Panc1 (cell line): ENCODE results near the gene TLE3. TPM values are rescaled to one million over a fixed set of nuclear protein-coding genes. Genes with fewer than 3 reads are reported as not detected.

Experiments used
- ATAC-seq: fragments of 200-7000 bp; cut with Tn5 transposase; 2 replicates; pipeline ENCODE4 v1.9.1; 2020; ENCODE audit warnings: mild to moderate bottlenecking, moderate library complexity
- BruUV-seq: library from RNA; stranded (reverse); fragments of 400-500 nt; replicated peaks from 2 replicates; lab custom pipeline; 2021; lab: Mats Ljungman, UMichigan
- CTCF ChIA-PET: fragments of 300-600 bp; sonication (Branson Sonifier 250); formaldehyde crosslinking; loops from one replicate; lab custom pipeline; 2022; ENCODE audit warnings: antibody characterized with exemption; lab: Charles Lee
- POLR2A ChIA-PET: fragments of 300-600 bp; sonication (Branson Sonifier 250); formaldehyde crosslinking; loops from one replicate; lab custom pipeline; 2022; ENCODE audit warnings: antibody characterized with exemption; lab: Charles Lee
- DNase-seq: peaks from one replicate; pipeline ENCODE4 v3.0.0-alpha.2; 2010; ENCODE audit warnings: low read depth, low spot score
- H3K27ac ChIP-seq: 2 replicates; pipeline ENCODE4 v1.5.1; 2011; ENCODE audit warnings: mild to moderate bottlenecking, low read length, inconsistent platforms
- H3K27me3 ChIP-seq: fragments of 200-500 bp; sonication (Bioruptor generic); 2 replicates; pipeline ENCODE4 v1.6.0; 2014; ENCODE audit warnings: low read length, inconsistent platforms; ENCODE audit not compliant: control insufficient read depth, insufficient read depth
- H3K36me3 ChIP-seq: fragments of 200-500 bp; sonication (Bioruptor generic); 2 replicates; pipeline ENCODE4 v1.5.1; 2014; ENCODE audit warnings: inconsistent platforms, mild to moderate bottlenecking, low read length, moderate library complexity; ENCODE audit not compliant: control insufficient read depth, insufficient read depth
- H3K4me1 ChIP-seq: 2 replicates; pipeline ENCODE4 v1.5.1; 2011; ENCODE audit warnings: inconsistent platforms, mild to moderate bottlenecking, low read length, moderate library complexity; ENCODE audit not compliant: control insufficient read depth, insufficient read depth
- H3K4me3 ChIP-seq, 2 experiments: 2 replicates each; pipeline ENCODE4 v1.5.1; 2011 to 2012; ENCODE audit warnings: low read depth in 2 of 2, low read length in 2 of 2, mild to moderate bottlenecking in 2 of 2, inconsistent platforms in 1 of 2, moderate library complexity in 1 of 2
- H3K9me3 ChIP-seq: fragments of 200-500 bp; sonication (Bioruptor generic); 2 replicates; pipeline ENCODE4 v1.5.1; 2014; ENCODE audit warnings: low read depth, mild to moderate bottlenecking, inconsistent platforms, low read length, moderate library complexity; ENCODE audit not compliant: control insufficient read depth, insufficient read depth
- POLR2AphosphoS5 ChIP-seq: IDR thresholded peaks from 2 replicates; pipeline ENCODE4 v1.6.1; 2012; ENCODE audit warnings: mild to moderate bottlenecking, low read depth, low read length, moderate library complexity
- SIN3A ChIP-seq: IDR thresholded peaks from 2 replicates; pipeline ENCODE4 v1.6.1; 2012; ENCODE audit warnings: low read depth, mild to moderate bottlenecking, low read length, moderate library complexity, borderline replicate concordance; ENCODE audit not compliant: insufficient read depth
- TCF7L2 ChIP-seq: IDR thresholded peaks from 2 replicates; pipeline ENCODE4 v1.6.1; 2011; ENCODE audit warnings: mild to moderate bottlenecking, low read depth, low read length, inconsistent platforms
- in situ Hi-C: cut with HindIII; loops from 2 replicates; pipeline ENCODE4 v1.10.0; 2016; ENCODE audit warnings: low sequenced_read_pairs, low pct_unique_long_range_greater_than_20kb
- intact Hi-C: fragments of 100-400 bp; cut with micrococcal nuclease; formaldehyde crosslinking; loops from one replicate; pipeline ENCODE4 v1.10.0; 2022; ENCODE audit not compliant: unreplicated experiment
- total RNA-seq: library from RNA; stranded (reverse); gene quantifications from one replicate; pipeline ENCODE4 v1.2.1, GENCODE V29; 2021; ENCODE audit not compliant: unreplicated experiment
- TF ChIP-seq, protein P1 (sequence below), 2 experiments: IDR thresholded peaks; 2 replicates each; pipeline ENCODE4 v1.6.1; 2011 to 2012; ENCODE audit warnings: low read depth in 2 of 2, control low read depth in 1 of 2, low read length in 1 of 2, mild to moderate bottlenecking in 1 of 2, moderate library complexity in 1 of 2; ENCODE audit not compliant: insufficient read depth in 1 of 2
- TF ChIP-seq, protein P2 (sequence below): fragments of 450-650 bp; IDR thresholded peaks from 2 replicates; pipeline ENCODE4 v1.5.1; 2017; ENCODE audit warnings: mild to moderate bottlenecking

Gene TLE3
- total RNA-seq, 1 experiment from 2014 or later = 132 TPM

DNA sequence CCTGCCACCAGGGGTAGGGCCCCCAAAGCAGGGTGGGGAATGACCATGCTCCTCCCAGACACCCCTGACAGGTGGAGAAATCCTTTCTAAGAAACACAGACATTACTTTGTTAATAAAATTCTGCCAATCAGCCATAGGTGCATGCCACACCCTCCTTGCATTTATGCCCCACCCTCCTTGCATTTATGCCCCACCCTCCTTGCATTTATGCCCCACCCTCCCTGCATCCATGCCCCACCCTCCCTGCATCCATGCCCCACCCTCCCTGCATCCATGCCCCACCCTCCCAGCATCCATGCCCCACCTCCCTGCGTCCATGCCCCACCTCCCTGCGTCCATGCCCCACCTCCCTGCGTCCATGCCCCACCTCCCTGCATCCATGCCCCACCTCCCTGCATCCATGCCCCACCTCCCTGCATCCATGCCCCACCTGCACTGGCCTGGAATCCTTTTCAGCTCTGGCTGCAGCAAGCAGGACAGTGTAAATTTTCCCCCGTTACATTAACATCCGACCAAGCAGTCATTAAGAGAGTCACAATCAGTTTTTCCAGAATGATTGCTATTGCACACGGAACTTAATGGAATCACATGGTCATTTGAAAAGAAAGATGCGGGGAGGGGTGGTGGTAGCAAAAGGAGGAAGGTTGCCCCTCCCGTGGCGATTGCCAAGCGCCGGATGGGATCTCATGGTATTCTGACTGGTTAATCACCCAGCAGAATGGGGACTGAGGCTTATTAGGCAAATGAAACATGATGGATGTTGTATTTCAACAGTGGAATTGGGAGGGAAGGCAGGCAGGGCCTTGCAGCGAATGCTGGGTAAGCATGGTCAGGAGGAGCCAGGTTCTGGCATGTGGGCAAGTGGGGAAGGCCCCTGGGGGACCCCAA, 91.2 kb downstream of the TLE3 start:
- TF ChIP-seq, protein P1, sequence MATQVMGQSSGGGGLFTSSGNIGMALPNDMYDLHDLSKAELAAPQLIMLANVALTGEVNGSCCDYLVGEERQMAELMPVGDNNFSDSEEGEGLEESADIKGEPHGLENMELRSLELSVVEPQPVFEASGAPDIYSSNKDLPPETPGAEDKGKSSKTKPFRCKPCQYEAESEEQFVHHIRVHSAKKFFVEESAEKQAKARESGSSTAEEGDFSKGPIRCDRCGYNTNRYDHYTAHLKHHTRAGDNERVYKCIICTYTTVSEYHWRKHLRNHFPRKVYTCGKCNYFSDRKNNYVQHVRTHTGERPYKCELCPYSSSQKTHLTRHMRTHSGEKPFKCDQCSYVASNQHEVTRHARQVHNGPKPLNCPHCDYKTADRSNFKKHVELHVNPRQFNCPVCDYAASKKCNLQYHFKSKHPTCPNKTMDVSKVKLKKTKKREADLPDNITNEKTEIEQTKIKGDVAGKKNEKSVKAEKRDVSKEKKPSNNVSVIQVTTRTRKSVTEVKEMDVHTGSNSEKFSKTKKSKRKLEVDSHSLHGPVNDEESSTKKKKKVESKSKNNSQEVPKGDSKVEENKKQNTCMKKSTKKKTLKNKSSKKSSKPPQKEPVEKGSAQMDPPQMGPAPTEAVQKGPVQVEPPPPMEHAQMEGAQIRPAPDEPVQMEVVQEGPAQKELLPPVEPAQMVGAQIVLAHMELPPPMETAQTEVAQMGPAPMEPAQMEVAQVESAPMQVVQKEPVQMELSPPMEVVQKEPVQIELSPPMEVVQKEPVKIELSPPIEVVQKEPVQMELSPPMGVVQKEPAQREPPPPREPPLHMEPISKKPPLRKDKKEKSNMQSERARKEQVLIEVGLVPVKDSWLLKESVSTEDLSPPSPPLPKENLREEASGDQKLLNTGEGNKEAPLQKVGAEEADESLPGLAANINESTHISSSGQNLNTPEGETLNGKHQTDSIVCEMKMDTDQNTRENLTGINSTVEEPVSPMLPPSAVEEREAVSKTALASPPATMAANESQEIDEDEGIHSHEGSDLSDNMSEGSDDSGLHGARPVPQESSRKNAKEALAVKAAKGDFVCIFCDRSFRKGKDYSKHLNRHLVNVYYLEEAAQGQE (IDR thresholded peaks at IDR 0.05; ENCODE audit: insufficient read depth in 1 of 2, low read depth in 2 of 2, low read length in 1 of 2) = no peak
- TF ChIP-seq, protein P2, sequence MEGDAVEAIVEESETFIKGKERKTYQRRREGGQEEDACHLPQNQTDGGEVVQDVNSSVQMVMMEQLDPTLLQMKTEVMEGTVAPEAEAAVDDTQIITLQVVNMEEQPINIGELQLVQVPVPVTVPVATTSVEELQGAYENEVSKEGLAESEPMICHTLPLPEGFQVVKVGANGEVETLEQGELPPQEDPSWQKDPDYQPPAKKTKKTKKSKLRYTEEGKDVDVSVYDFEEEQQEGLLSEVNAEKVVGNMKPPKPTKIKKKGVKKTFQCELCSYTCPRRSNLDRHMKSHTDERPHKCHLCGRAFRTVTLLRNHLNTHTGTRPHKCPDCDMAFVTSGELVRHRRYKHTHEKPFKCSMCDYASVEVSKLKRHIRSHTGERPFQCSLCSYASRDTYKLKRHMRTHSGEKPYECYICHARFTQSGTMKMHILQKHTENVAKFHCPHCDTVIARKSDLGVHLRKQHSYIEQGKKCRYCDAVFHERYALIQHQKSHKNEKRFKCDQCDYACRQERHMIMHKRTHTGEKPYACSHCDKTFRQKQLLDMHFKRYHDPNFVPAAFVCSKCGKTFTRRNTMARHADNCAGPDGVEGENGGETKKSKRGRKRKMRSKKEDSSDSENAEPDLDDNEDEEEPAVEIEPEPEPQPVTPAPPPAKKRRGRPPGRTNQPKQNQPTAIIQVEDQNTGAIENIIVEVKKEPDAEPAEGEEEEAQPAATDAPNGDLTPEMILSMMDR = no peak
- no peak for TF ChIP-seq TCF7L2
- no peak for DNase-seq
- ChIA-PET CTCF (no interaction called here), POLR2A (no interaction called here)
- intact Hi-C loops (no loop called here), in situ Hi-C loops (no loop called here)
- no peak for ATAC-seq
- H3K4me1 ChIP-seq = no peaks in the 10 kb centered on the region
- H3K27me3 ChIP-seq = no peaks in the 10 kb centered on the region
- BruUV-seq = no TSS peak
- no peaks in the 10 kb centered on the region for H3K9me3 ChIP-seq
- H3K27ac ChIP-seq = no peak overlapping the region
- no peaks in the 10 kb centered on the region for H3K36me3 ChIP-seq
- H3K4me3 ChIP-seq = no peak overlapping the region

DNA sequence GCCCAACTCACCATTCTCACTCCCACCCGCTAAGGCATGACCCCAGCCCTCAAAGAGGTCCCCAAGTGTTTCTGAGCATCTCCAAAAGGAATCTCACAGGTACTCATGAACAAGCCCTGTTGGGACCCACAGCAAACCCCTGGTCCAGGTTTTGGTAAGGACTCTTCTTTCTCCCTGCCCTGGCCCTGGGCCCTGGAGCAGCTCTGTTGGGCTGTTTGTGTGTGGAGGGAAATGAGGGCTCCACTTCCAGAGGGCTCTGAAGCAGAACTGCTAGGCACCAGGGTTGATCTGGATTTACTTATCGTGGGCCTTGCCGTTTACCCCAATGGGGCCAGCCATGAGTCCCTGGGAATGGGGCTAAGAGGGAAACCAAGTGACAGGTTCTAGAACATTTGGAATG, 92.9 kb downstream of the TLE3 start:
- Histone ChIP-seq H3K36me3 (no peaks in the 10 kb centered on the region), H3K27me3 (no peaks in the 10 kb centered on the region), H3K4me1 (no peaks in the 10 kb centered on the region), H3K4me3 (no peak overlapping the region), H3K27ac (no peak overlapping the region), H3K9me3 (no peaks in the 10 kb centered on the region)
- no peak for DNase-seq
- ChIA-PET POLR2A (interaction anchor here (0.7 kb wide), 1 partner anchor 537 kb away, joined by 3 read pairs; no protein-coding TSS in a partner anchor), CTCF (no interaction called here)
- TF ChIP-seq SIN3A = no peak
- TF ChIP-seq TCF7L2 = no peak
- TF ChIP-seq, protein P2 = no peak
- TF ChIP-seq POLR2AphosphoS5 = no peak
- TF ChIP-seq, protein P1 (IDR thresholded peaks at IDR 0.05; ENCODE audit: insufficient read depth in 1 of 2, low read depth in 2 of 2, low read length in 1 of 2) = no peak
- in situ Hi-C loops (no loop called here), intact Hi-C loops (no loop called here)
- no peak for ATAC-seq
- no TSS peak for BruUV-seq
